K562 (cell line): ENCODE measurements around the gene COL4A5. TPM values are rescaled to one million over a fixed set of nuclear protein-coding genes. Genes with fewer than 3 reads are reported as not detected.

ENCODE experiments used
- ATAC-seq: fragments of 200-7000 bp; cut with Tn5 transposase; 3 replicates; pipeline ENCODE4 v1.9.1; 2020; ENCODE audit warnings: moderate library complexity
- BruUV-seq: library from RNA; stranded (reverse); fragments of 400-500 nt; replicated peaks from 2 replicates; lab custom pipeline; 2021; lab: Mats Ljungman, UMichigan
- CTCF ChIA-PET: fragments of 300-600 bp; formaldehyde crosslinking; extraction: SDS; loops from one replicate; lab custom pipeline; 2021; ENCODE audit warnings: low intra/inter-chr PET ratio; lab: Yijun Ruan, JAX
- POLR2A ChIA-PET: fragments of 300-600, 350-650 bp; sonication (Branson Sonifier 250); formaldehyde crosslinking; extraction: SDS; loops from one replicate; lab custom pipeline; 2021; ENCODE audit warnings: antibody characterized with exemption, inconsistent platforms; lab: Yijun Ruan, JAX
- DNase-seq, 4 experiments: peaks; one replicate each; pipeline versions ENCODE4 v3.0.0 to v3.0.0-alpha.2; 2011 to 2018; ENCODE audit warnings: low spot score in 3 of 4, mixed read lengths in 3 of 4; ENCODE audit errors: extremely low read depth in 1 of 4
- FAIRE-seq: peaks from 2 replicates; lab custom pipeline; 2011; peaks lifted over from hg19 to GRCh38; lab: Jason Lieb, UNC
- H2AFZ ChIP-seq: 2 replicates; pipeline ENCODE4 v1.6.0; 2011; ENCODE audit warnings: low read depth, low read length, control low read depth, inconsistent platforms
- H3K27ac ChIP-seq: fragments of 200-600 bp; 3 replicates; pipeline ENCODE4 v1.8.0; 2011; ENCODE audit warnings: low read depth, mild to moderate bottlenecking, control low read depth, inconsistent platforms, low read length, moderate library complexity, mixed read lengths; ENCODE audit errors: extremely low read depth
- H3K27me3 ChIP-seq, 2 experiments: fragments of 300-600 bp in 1 of 2; 2 replicates in 1 of 2; 3 replicates in 1 of 2; pipeline versions ENCODE4 v1.6.0 to v1.8.0; 2011; ENCODE audit warnings: inconsistent platforms in 2 of 2, low read length in 2 of 2, mild to moderate bottlenecking in 1 of 2, mixed read lengths in 1 of 2, moderate library complexity in 1 of 2; ENCODE audit not compliant: control insufficient read depth in 2 of 2, insufficient read depth in 2 of 2
- H3K36me3 ChIP-seq: fragments of 300-600 bp; 3 replicates; pipeline ENCODE4 v1.8.0; 2011; ENCODE audit warnings: mild to moderate bottlenecking, low read length, inconsistent platforms; ENCODE audit not compliant: control insufficient read depth, insufficient read depth
- H3K4me1 ChIP-seq, 2 experiments: fragments of 200-600 bp in 1 of 2; replicated peaks in 1 of 2; 2 replicates in 1 of 2; 3 replicates in 1 of 2; pipeline versions ENCODE4 v1.5.1 to v1.8.0; 2011; ENCODE audit warnings: inconsistent platforms in 2 of 2, low read length in 2 of 2, mild to moderate bottlenecking in 1 of 2, mixed read lengths in 1 of 2, moderate library complexity in 1 of 2; ENCODE audit not compliant: control insufficient read depth in 2 of 2, insufficient read depth in 2 of 2
- H3K4me2 ChIP-seq: 2 replicates; pipeline ENCODE4 v1.6.1; 2011; ENCODE audit warnings: low read length, control low read depth, inconsistent platforms, mixed read lengths; ENCODE audit not compliant: insufficient read depth
- H3K4me3 ChIP-seq: fragments of 200-600 bp; sonication (generic), shearing (Covaris generic); 2 replicates; pipeline ENCODE4 v1.5.1; 2016; ENCODE audit warnings: control low read depth, inconsistent platforms
- H3K79me2 ChIP-seq: fragments of 200-600 bp; 3 replicates; pipeline ENCODE4 v1.8.0; 2011; ENCODE audit warnings: low read length, inconsistent platforms; ENCODE audit not compliant: control insufficient read depth, insufficient read depth
- H3K9ac ChIP-seq, 2 experiments: 2 replicates each; pipeline versions ENCODE4 v1.6.0 to v1.6.1; 2011; ENCODE audit warnings: low read depth in 2 of 2, low read length in 2 of 2, control low read depth in 1 of 2, inconsistent platforms in 1 of 2, mild to moderate bottlenecking in 1 of 2, mixed read lengths in 1 of 2; ENCODE audit not compliant: insufficient read depth in 1 of 2
- H3K9me1 ChIP-seq: one replicate; pipeline ENCODE4 v1.6.0; 2011; ENCODE audit warnings: inconsistent platforms, mild to moderate bottlenecking, low read length, moderate library complexity; ENCODE audit not compliant: control insufficient read depth, insufficient read depth
- H3K9me3 ChIP-seq: replicated peaks from 2 replicates; pipeline ENCODE4 v1.5.1; 2011; ENCODE audit warnings: low read depth, low read length, inconsistent platforms; ENCODE audit not compliant: control insufficient read depth, insufficient read depth
- H4K20me1 ChIP-seq: replicated peaks from 2 replicates; pipeline ENCODE4 v1.6.1; 2011; ENCODE audit warnings: low read length, inconsistent platforms, mixed read lengths; ENCODE audit not compliant: control insufficient read depth, insufficient read depth
- L3MBTL2 ChIP-seq: fragments of 450-650 bp; IDR thresholded peaks from 2 replicates; pipeline ENCODE4 v1.6.1; 2016; ENCODE audit warnings: mild to moderate bottlenecking, moderate library complexity
- RAD21 ChIP-seq, 2 experiments: fragments of 250-450 bp in 1 of 2; fragments of 450-650 bp in 1 of 2; sonication (Bioruptor Pico) in 1 of 2; formaldehyde crosslinking in 1 of 2; IDR thresholded peaks in 1 of 2; conservative IDR thresholded peaks in 1 of 2; 2 replicates each; pipeline versions ENCODE4 v1.4.0 to v1.8.0; 2020 to 2022; ENCODE audit warnings: mild to moderate bottlenecking in 2 of 2, moderate library complexity in 1 of 2
- WGBS: fragments of 100-300 bp; shearing (Covaris generic); methylation state at CpG from one replicate; pipeline ENCODE4 v1.1.6; 2016; ENCODE audit warnings: low coverage, mixed read lengths; ENCODE audit not compliant: insufficient coverage; ENCODE audit errors: missing lambda C conversion rate; 5-methylcytosine and 5-hydroxymethylcytosine counted together
- in situ Hi-C: fragments of 300-500 bp; cut with MboI; formaldehyde crosslinking; loops from 4 replicates; pipeline ENCODE4 v1.15.0; 2018; ENCODE audit warnings: inconsistent platforms, mixed read lengths
- intact Hi-C: fragments of 100-400 bp; cut with micrococcal nuclease; formaldehyde crosslinking; loops from 2 replicates; pipeline ENCODE4 v1.14.2; 2022
- polyA plus RNA-seq, 8 experiments: library from polyadenylated mRNA; depleted of rRNA in 4 of 8; stranded (reverse) in 5 of 8; unstranded in 3 of 8; fragments of >200 nt; fragmentation: Nextera tagmentation in 2 of 8; fragmentation: Illumina TruSeq in 1 of 8; extraction: Ambion mirVana in 2 of 8; extraction: Trizol in 1 of 8; gene quantifications; 2 replicates each; pipeline versions ENCODE4 v1.2.1 to v1.2.3, GENCODE V29; 2011 to 2014; ENCODE audit warnings: inconsistent platforms in 1 of 8, missing spikeins in 1 of 8
- total RNA-seq, 7 experiments: library from RNA; depleted of rRNA in 6 of 7; stranded (reverse); fragments of >200 nt in 6 of 7; fragmentation: Illumina TruSeq in 2 of 7; extraction: Trizol in 2 of 7; gene quantifications; 2 replicates each; pipeline versions ENCODE4 v1.2.1 to v1.2.3, GENCODE V29; 2011 to 2021; ENCODE audit warnings: low replicate concordance in 1 of 7
- TF ChIP-seq, protein P1 (sequence below): fragments of 450-650 bp; conservative IDR thresholded peaks from 2 replicates; pipeline ENCODE4 v1.6.1; 2016; ENCODE audit warnings: missing genetic modification characterization, low read depth, mild to moderate bottlenecking, missing compliant biosample characterization, moderate library complexity
- TF ChIP-seq, protein P2 (sequence below), 2 experiments: fragments of 450-650 bp; formaldehyde crosslinking in 1 of 2; IDR thresholded peaks; 2 replicates each; pipeline versions ENCODE4 v1.4.0 to v1.6.1; 2014 to 2020; ENCODE audit warnings: mild to moderate bottlenecking in 2 of 2, borderline replicate concordance in 1 of 2, low read depth in 1 of 2
- TF ChIP-seq, protein P3 (sequence below), 3 experiments: IDR thresholded peaks in 2 of 3; conservative IDR thresholded peaks in 1 of 3; 2 replicates each; pipeline ENCODE4 v1.5.1; 2011 to 2012; ENCODE audit warnings: low read length in 3 of 3, mild to moderate bottlenecking in 3 of 3, control low read depth in 2 of 3, improper control_type of control experiment in 1 of 3, inconsistent platforms in 1 of 3, low read depth in 1 of 3, mixed read lengths in 1 of 3, moderate library complexity in 1 of 3; ENCODE audit not compliant: insufficient read depth in 2 of 3

Gene COL4A5
- total and polyA plus RNA-seq, 9 of the 15 experiments (the other 6 are each of a cell fraction or from before 2014, with no cell fraction given): 0.66 to 2.5 (median 1.8) TPM

DNA sequence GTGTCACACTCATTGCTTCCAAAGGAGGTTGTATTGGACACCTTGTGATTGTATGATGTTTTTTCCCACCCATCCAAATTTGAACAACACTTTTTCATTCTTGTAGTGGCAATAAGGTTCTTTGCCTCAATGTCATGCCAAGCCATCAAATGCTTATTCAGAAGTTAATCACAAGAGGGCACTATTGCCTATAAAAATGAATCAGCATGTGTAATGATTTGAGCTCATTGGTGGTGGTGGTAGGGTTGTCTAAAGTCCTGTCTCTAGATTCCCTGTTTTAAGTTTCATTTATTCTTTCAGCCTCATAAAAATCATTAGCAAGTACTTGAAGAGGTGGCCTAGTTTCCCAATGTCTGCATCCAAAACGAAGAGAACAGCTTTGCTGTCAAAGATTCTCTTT lies 259.7 kb downstream of the COL4A5 start:
- POLR2A ChIA-PET: no interaction called here
- ATAC-seq: peak; percentile 51; the same call in 1 of the 3 replicates
- no peaks in the 10 kb centered on the region for H3K9me3 ChIP-seq
- no peaks in the 10 kb centered on the region for H3K27me3 ChIP-seq
- DNase-seq: peak in 3 of 4 experiments; percentile 5 to 8 (median 5)
- no TSS peak for BruUV-seq
- no peak overlapping the region for H3K9ac ChIP-seq
- in situ Hi-C loops (loop anchor here (25.0 kb wide), 1 partner anchor 512 kb away; no protein-coding TSS in a partner anchor), intact Hi-C loops (loop anchor here (5.0 kb wide), 2 partner anchors 683 to 778 kb away; no protein-coding TSS in a partner anchor)
- H3K4me3 ChIP-seq: no peak overlapping the region
- H3K4me2 ChIP-seq: no peak overlapping the region
- no peak for FAIRE-seq
- TF ChIP-seq RAD21 (CRISPR knock-in tag; conservative IDR thresholded peaks at IDR 0.05 in 1 of 2, IDR thresholded peaks at IDR 0.05 in 1 of 2): peak; percentile 32 to 48; a peak in 3 of 4 replicates
- no peak for TF ChIP-seq L3MBTL2
- TF ChIP-seq, protein P1, sequence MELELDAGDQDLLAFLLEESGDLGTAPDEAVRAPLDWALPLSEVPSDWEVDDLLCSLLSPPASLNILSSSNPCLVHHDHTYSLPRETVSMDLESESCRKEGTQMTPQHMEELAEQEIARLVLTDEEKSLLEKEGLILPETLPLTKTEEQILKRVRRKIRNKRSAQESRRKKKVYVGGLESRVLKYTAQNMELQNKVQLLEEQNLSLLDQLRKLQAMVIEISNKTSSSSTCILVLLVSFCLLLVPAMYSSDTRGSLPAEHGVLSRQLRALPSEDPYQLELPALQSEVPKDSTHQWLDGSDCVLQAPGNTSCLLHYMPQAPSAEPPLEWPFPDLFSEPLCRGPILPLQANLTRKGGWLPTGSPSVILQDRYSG (tag): no peak
- TF ChIP-seq, protein P2, sequence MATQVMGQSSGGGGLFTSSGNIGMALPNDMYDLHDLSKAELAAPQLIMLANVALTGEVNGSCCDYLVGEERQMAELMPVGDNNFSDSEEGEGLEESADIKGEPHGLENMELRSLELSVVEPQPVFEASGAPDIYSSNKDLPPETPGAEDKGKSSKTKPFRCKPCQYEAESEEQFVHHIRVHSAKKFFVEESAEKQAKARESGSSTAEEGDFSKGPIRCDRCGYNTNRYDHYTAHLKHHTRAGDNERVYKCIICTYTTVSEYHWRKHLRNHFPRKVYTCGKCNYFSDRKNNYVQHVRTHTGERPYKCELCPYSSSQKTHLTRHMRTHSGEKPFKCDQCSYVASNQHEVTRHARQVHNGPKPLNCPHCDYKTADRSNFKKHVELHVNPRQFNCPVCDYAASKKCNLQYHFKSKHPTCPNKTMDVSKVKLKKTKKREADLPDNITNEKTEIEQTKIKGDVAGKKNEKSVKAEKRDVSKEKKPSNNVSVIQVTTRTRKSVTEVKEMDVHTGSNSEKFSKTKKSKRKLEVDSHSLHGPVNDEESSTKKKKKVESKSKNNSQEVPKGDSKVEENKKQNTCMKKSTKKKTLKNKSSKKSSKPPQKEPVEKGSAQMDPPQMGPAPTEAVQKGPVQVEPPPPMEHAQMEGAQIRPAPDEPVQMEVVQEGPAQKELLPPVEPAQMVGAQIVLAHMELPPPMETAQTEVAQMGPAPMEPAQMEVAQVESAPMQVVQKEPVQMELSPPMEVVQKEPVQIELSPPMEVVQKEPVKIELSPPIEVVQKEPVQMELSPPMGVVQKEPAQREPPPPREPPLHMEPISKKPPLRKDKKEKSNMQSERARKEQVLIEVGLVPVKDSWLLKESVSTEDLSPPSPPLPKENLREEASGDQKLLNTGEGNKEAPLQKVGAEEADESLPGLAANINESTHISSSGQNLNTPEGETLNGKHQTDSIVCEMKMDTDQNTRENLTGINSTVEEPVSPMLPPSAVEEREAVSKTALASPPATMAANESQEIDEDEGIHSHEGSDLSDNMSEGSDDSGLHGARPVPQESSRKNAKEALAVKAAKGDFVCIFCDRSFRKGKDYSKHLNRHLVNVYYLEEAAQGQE (IDR thresholded peaks at IDR 0.05; ENCODE audit: borderline replicate concordance): 0 out of 2 replicates have a peak, but pooled peaks have one; percentile 17
- TF ChIP-seq, protein P2 (CRISPR knock-in tag; IDR thresholded peaks at IDR 0.05; ENCODE audit: low read depth): no peak
- TF ChIP-seq, protein P3, sequence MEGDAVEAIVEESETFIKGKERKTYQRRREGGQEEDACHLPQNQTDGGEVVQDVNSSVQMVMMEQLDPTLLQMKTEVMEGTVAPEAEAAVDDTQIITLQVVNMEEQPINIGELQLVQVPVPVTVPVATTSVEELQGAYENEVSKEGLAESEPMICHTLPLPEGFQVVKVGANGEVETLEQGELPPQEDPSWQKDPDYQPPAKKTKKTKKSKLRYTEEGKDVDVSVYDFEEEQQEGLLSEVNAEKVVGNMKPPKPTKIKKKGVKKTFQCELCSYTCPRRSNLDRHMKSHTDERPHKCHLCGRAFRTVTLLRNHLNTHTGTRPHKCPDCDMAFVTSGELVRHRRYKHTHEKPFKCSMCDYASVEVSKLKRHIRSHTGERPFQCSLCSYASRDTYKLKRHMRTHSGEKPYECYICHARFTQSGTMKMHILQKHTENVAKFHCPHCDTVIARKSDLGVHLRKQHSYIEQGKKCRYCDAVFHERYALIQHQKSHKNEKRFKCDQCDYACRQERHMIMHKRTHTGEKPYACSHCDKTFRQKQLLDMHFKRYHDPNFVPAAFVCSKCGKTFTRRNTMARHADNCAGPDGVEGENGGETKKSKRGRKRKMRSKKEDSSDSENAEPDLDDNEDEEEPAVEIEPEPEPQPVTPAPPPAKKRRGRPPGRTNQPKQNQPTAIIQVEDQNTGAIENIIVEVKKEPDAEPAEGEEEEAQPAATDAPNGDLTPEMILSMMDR (IDR thresholded peaks at IDR 0.05 in 2 of 3, conservative IDR thresholded peaks at IDR 0.05 in 1 of 3; ENCODE audit: insufficient read depth in 2 of 3, low read depth in 1 of 3, low read length in 3 of 3): peak; percentile 1 to 41 (median 22); a peak in 3 of 6 replicates
- CTCF ChIA-PET: interaction anchor here (1.1 kb wide), 1 partner anchor 686 kb away, joined by 3 read pairs; no protein-coding TSS in a partner anchor
- no peak overlapping the region for H3K27ac ChIP-seq
- no peak overlapping the region for H2AFZ ChIP-seq
- no peaks in the 10 kb centered on the region for H3K79me2 ChIP-seq
- H3K36me3 ChIP-seq: no peaks in the 10 kb centered on the region
- H4K20me1 ChIP-seq: no peaks in the 10 kb centered on the region
- 0% methylated on average over 1 of the region's 1 CpG for WGBS
- no peaks in the 10 kb centered on the region for H3K4me1 ChIP-seq
- no peaks in the 10 kb centered on the region for H3K9me1 ChIP-seq
